Bronchial epithelial cell (primary cell): ENCODE data around the gene MED9. TPM values are rescaled to one million over a fixed set of nuclear protein-coding genes. Genes with fewer than 3 reads are reported as not detected.

Source experiments
- DNase-seq: peaks from one replicate; pipeline ENCODE4 v3.0.0-alpha.2; 2010; ENCODE audit warnings: low read depth
- FAIRE-seq: peaks from 2 replicates; lab custom pipeline; 2011; peaks lifted over from hg19 to GRCh38; lab: Jason Lieb, UNC
- H3K27me3 ChIP-seq: 2 replicates; pipeline ENCODE4 v1.5.1; 2011; ENCODE audit warnings: low read length; ENCODE audit not compliant: control insufficient read depth, insufficient read depth
- H3K36me3 ChIP-seq: 2 replicates; pipeline ENCODE4 v1.5.1; 2011; ENCODE audit warnings: low read length; ENCODE audit not compliant: control insufficient read depth, insufficient read depth
- H3K4me3 ChIP-seq: 2 replicates; pipeline ENCODE4 v1.5.1; 2011; ENCODE audit warnings: mild to moderate bottlenecking, low read depth, low read length, control low read depth
- total RNA-seq: library from RNA; depleted of rRNA; stranded (reverse); fragments of >200 nt; gene quantifications from 2 replicates; pipeline ENCODE4 v1.2.1, GENCODE V29; 2014
- TF ChIP-seq, protein P1 (sequence below): IDR thresholded peaks from 2 replicates; pipeline ENCODE4 v1.5.1; 2011; ENCODE audit warnings: mild to moderate bottlenecking, moderate library complexity, low read length, control low read depth, inconsistent platforms; ENCODE audit not compliant: insufficient read depth, severe bottlenecking

The MED9 gene
- total RNA-seq, 1 donor from 2014 or later: 8.4 TPM

DNA sequence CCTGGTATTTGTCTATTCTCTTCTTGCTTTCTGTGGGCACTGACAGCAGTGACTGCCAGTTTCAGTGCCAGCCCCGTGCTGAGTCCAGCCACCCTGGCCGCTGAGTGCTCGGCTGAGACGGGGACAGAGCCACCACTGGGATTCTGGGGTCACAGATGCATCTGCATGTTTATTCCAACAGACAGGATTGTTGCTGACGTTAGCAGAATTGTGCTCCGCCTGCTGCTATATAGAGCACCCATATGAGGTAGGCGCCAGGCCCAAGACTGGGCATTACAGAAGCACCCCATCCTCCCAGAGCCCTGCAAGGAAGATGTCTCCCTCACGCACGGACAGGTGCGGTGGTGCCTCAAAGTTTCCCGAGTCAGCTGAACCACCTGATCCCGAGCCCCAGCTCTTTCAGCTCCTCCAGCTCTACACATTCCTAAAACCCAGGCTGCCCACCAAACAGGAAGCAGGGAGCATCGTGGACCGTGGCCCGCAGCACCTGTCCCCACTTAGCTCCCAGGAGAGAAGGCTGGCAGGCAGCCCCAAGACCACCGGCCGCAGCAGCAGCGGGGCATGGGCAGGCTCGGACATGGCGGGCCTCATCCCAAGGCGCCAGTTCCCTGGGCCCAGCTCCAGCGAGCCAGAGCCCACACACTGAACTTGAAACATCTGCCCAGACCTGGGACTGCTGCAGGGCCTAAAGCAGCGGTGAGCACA, 64.3 kb downstream of the MED9 start:
- Histone ChIP-seq H3K27me3 (no peaks in the 10 kb centered on the region), H3K36me3 (no peaks in the 10 kb centered on the region), H3K4me3 (no peak overlapping the region)
- TF ChIP-seq, protein P1, sequence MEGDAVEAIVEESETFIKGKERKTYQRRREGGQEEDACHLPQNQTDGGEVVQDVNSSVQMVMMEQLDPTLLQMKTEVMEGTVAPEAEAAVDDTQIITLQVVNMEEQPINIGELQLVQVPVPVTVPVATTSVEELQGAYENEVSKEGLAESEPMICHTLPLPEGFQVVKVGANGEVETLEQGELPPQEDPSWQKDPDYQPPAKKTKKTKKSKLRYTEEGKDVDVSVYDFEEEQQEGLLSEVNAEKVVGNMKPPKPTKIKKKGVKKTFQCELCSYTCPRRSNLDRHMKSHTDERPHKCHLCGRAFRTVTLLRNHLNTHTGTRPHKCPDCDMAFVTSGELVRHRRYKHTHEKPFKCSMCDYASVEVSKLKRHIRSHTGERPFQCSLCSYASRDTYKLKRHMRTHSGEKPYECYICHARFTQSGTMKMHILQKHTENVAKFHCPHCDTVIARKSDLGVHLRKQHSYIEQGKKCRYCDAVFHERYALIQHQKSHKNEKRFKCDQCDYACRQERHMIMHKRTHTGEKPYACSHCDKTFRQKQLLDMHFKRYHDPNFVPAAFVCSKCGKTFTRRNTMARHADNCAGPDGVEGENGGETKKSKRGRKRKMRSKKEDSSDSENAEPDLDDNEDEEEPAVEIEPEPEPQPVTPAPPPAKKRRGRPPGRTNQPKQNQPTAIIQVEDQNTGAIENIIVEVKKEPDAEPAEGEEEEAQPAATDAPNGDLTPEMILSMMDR: no peak
- DNase-seq (no peak), FAIRE-seq (no peak)

DNA sequence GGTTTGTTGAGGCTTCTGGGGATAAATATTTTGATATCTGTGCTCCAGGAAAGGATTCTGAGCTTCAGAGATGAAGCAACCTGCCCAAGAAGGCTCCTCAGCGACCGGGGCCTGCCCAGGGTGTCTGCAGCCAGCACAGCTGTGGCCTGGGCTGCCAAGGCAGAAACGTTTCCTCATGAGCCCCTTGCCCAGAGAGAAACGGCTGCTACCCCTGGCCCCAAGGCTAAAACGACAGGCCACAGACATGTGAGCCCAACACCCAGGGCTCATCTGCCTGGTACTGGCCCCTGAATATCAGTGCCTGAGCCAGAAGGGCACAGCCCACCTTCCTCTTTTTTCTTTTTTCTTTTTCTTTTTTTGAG, 64.8 kb downstream of the MED9 start:
- H3K27me3 ChIP-seq: no peaks in the 10 kb centered on the region
- TF ChIP-seq, protein P1: no peak
- H3K36me3 ChIP-seq: no peaks in the 10 kb centered on the region
- no peak for FAIRE-seq
- no peak for DNase-seq
- no peak overlapping the region for H3K4me3 ChIP-seq

Other genes with a start within 250 kb of the MED9 start
- 51.1 and 56.5 TPM in 2 replicates for gene FLCN, start 239.8 kb upstream of the MED9 start, total RNA-seq
- 68.6 and 87.4 TPM in 2 replicates for gene COPS3, start 195.8 kb upstream of the MED9 start, total RNA-seq
- gene NT5M, start 173.6 kb upstream of the MED9 start, total RNA-seq: 0.79 and 1.0 TPM in 2 replicates
- gene RASD1, start 19.4 kb downstream of the MED9 start, total RNA-seq: 0.26 and 0.38 TPM in 2 replicates
- gene PEMT, start 114.7 kb downstream of the MED9 start, total RNA-seq: 23.4 and 35.1 TPM in 2 replicates
- 7.4 and 8.8 TPM in 2 replicates for gene RAI1, start 204.5 kb downstream of the MED9 start, total RNA-seq